K562 (cell line): ENCODE results near the gene PAFAH2. TPM values are rescaled to one million over a fixed set of nuclear protein-coding genes. Genes with fewer than 3 reads are reported as not detected.
A peak's percentile ranks its signal among the peaks of the same experiment; 100 is the strongest.

Experiments used
- ATAC-seq: fragments of 200-7000 bp; cut with Tn5 transposase; 3 replicates; pipeline ENCODE4 v1.9.1; 2020; ENCODE audit warnings: moderate library complexity
- BruUV-seq: library from RNA; stranded (reverse); fragments of 400-500 nt; replicated peaks from 2 replicates; lab custom pipeline; 2021; lab: Mats Ljungman, UMichigan
- CTCF ChIA-PET: fragments of 300-600 bp; formaldehyde crosslinking; extraction: SDS; loops from one replicate; lab custom pipeline; 2021; ENCODE audit warnings: low intra/inter-chr PET ratio; lab: Yijun Ruan, JAX
- POLR2A ChIA-PET: fragments of 300-600, 350-650 bp; sonication (Branson Sonifier 250); formaldehyde crosslinking; extraction: SDS; loops from one replicate; lab custom pipeline; 2021; ENCODE audit warnings: antibody characterized with exemption, inconsistent platforms; lab: Yijun Ruan, JAX
- DNase-seq, 4 experiments: peaks; one replicate each; pipeline versions ENCODE4 v3.0.0 to v3.0.0-alpha.2; 2011 to 2018; ENCODE audit warnings: low spot score in 3 of 4, mixed read lengths in 3 of 4; ENCODE audit errors: extremely low read depth in 1 of 4
- FAIRE-seq: peaks from 2 replicates; lab custom pipeline; 2011; peaks lifted over from hg19 to GRCh38; lab: Jason Lieb, UNC
- H2AFZ ChIP-seq: 2 replicates; pipeline ENCODE4 v1.6.0; 2011; ENCODE audit warnings: low read depth, low read length, control low read depth, inconsistent platforms
- H3K27ac ChIP-seq: fragments of 200-600 bp; 3 replicates; pipeline ENCODE4 v1.8.0; 2011; ENCODE audit warnings: low read depth, mild to moderate bottlenecking, control low read depth, inconsistent platforms, low read length, moderate library complexity, mixed read lengths; ENCODE audit errors: extremely low read depth
- H3K27me3 ChIP-seq, 2 experiments: fragments of 300-600 bp in 1 of 2; 2 replicates in 1 of 2; 3 replicates in 1 of 2; pipeline versions ENCODE4 v1.6.0 to v1.8.0; 2011; ENCODE audit warnings: inconsistent platforms in 2 of 2, low read length in 2 of 2, mild to moderate bottlenecking in 1 of 2, mixed read lengths in 1 of 2, moderate library complexity in 1 of 2; ENCODE audit not compliant: control insufficient read depth in 2 of 2, insufficient read depth in 2 of 2
- H3K36me3 ChIP-seq: fragments of 300-600 bp; 3 replicates; pipeline ENCODE4 v1.8.0; 2011; ENCODE audit warnings: mild to moderate bottlenecking, low read length, inconsistent platforms; ENCODE audit not compliant: control insufficient read depth, insufficient read depth
- H3K4me1 ChIP-seq, 2 experiments: fragments of 200-600 bp in 1 of 2; replicated peaks in 1 of 2; 2 replicates in 1 of 2; 3 replicates in 1 of 2; pipeline versions ENCODE4 v1.5.1 to v1.8.0; 2011; ENCODE audit warnings: inconsistent platforms in 2 of 2, low read length in 2 of 2, mild to moderate bottlenecking in 1 of 2, mixed read lengths in 1 of 2, moderate library complexity in 1 of 2; ENCODE audit not compliant: control insufficient read depth in 2 of 2, insufficient read depth in 2 of 2
- H3K4me2 ChIP-seq: 2 replicates; pipeline ENCODE4 v1.6.1; 2011; ENCODE audit warnings: low read length, control low read depth, inconsistent platforms, mixed read lengths; ENCODE audit not compliant: insufficient read depth
- H3K4me3 ChIP-seq: fragments of 200-600 bp; sonication (generic), shearing (Covaris generic); 2 replicates; pipeline ENCODE4 v1.5.1; 2016; ENCODE audit warnings: control low read depth, inconsistent platforms
- H3K79me2 ChIP-seq: fragments of 200-600 bp; 3 replicates; pipeline ENCODE4 v1.8.0; 2011; ENCODE audit warnings: low read length, inconsistent platforms; ENCODE audit not compliant: control insufficient read depth, insufficient read depth
- H3K9ac ChIP-seq, 2 experiments: 2 replicates each; pipeline versions ENCODE4 v1.6.0 to v1.6.1; 2011; ENCODE audit warnings: low read depth in 2 of 2, low read length in 2 of 2, control low read depth in 1 of 2, inconsistent platforms in 1 of 2, mild to moderate bottlenecking in 1 of 2, mixed read lengths in 1 of 2; ENCODE audit not compliant: insufficient read depth in 1 of 2
- H3K9me1 ChIP-seq: one replicate; pipeline ENCODE4 v1.6.0; 2011; ENCODE audit warnings: inconsistent platforms, mild to moderate bottlenecking, low read length, moderate library complexity; ENCODE audit not compliant: control insufficient read depth, insufficient read depth
- H3K9me3 ChIP-seq: replicated peaks from 2 replicates; pipeline ENCODE4 v1.5.1; 2011; ENCODE audit warnings: low read depth, low read length, inconsistent platforms; ENCODE audit not compliant: control insufficient read depth, insufficient read depth
- H4K20me1 ChIP-seq: replicated peaks from 2 replicates; pipeline ENCODE4 v1.6.1; 2011; ENCODE audit warnings: low read length, inconsistent platforms, mixed read lengths; ENCODE audit not compliant: control insufficient read depth, insufficient read depth
- CEBPG ChIP-seq, 3 experiments: fragments of 200-800 bp in 1 of 3; sonication (Bioruptor generic) in 1 of 3; sonication (generic) in 1 of 3; formaldehyde crosslinking in 1 of 3; IDR thresholded peaks in 2 of 3; conservative IDR thresholded peaks in 1 of 3; 2 replicates each; pipeline versions ENCODE4 v1.6.1 to v1.8.0; 2016 to 2022; ENCODE audit warnings: missing compliant biosample characterization in 2 of 3, missing genetic modification characterization in 2 of 3, mild to moderate bottlenecking in 1 of 3, missing genetic modification reagents in 1 of 3
- FOXJ2 ChIP-seq: fragments of 200-800 bp; sonication (Bioruptor generic); IDR thresholded peaks from 2 replicates; pipeline ENCODE4 v1.6.1; 2016; ENCODE audit warnings: missing genetic modification characterization, missing compliant biosample characterization
- FOXK2 ChIP-seq, 2 experiments: fragments of 450-650 bp; IDR thresholded peaks in 1 of 2; conservative IDR thresholded peaks in 1 of 2; 2 replicates each; pipeline ENCODE4 v1.6.1; 2016; ENCODE audit warnings: low read depth in 2 of 2, mild to moderate bottlenecking in 1 of 2
- NFYB ChIP-seq: IDR thresholded peaks from 2 replicates; pipeline ENCODE4 v1.6.1; 2011; ENCODE audit warnings: mild to moderate bottlenecking, moderate library complexity; ENCODE audit not compliant: insufficient read length; ENCODE audit errors: extremely low read depth
- RFX1 ChIP-seq: fragments of 450-650 bp; IDR thresholded peaks from 2 replicates; pipeline ENCODE4 v1.6.1; 2016; ENCODE audit warnings: mild to moderate bottlenecking, moderate library complexity
- SMARCA4 ChIP-seq: fragments of 450-650 bp; IDR thresholded peaks from 2 replicates; pipeline ENCODE4 v1.6.1; 2016
- ZC3H11A ChIP-seq: IDR thresholded peaks from 2 replicates; pipeline ENCODE4 v1.6.1; 2012; ENCODE audit warnings: low read depth, low read length, improper control_type of control experiment
- ZEB2 ChIP-seq: fragments of 450-650 bp; IDR thresholded peaks from 2 replicates; pipeline ENCODE4 v1.6.1; 2016
- WGBS: fragments of 100-300 bp; shearing (Covaris generic); methylation state at CpG from one replicate; pipeline ENCODE4 v1.1.6; 2016; ENCODE audit warnings: low coverage, mixed read lengths; ENCODE audit not compliant: insufficient coverage; ENCODE audit errors: missing lambda C conversion rate; 5-methylcytosine and 5-hydroxymethylcytosine counted together
- in situ Hi-C: fragments of 300-500 bp; cut with MboI; formaldehyde crosslinking; loops from 4 replicates; pipeline ENCODE4 v1.15.0; 2018; ENCODE audit warnings: inconsistent platforms, mixed read lengths
- intact Hi-C: fragments of 100-400 bp; cut with micrococcal nuclease; formaldehyde crosslinking; loops from 2 replicates; pipeline ENCODE4 v1.14.2; 2022
- polyA plus RNA-seq, 8 experiments: library from polyadenylated mRNA; depleted of rRNA in 4 of 8; stranded (reverse) in 5 of 8; unstranded in 3 of 8; fragments of >200 nt; fragmentation: Nextera tagmentation in 2 of 8; fragmentation: Illumina TruSeq in 1 of 8; extraction: Ambion mirVana in 2 of 8; extraction: Trizol in 1 of 8; gene quantifications; 2 replicates each; pipeline versions ENCODE4 v1.2.1 to v1.2.3, GENCODE V29; 2011 to 2014; ENCODE audit warnings: inconsistent platforms in 1 of 8, missing spikeins in 1 of 8
- total RNA-seq, 7 experiments: library from RNA; depleted of rRNA in 6 of 7; stranded (reverse); fragments of >200 nt in 6 of 7; fragmentation: Illumina TruSeq in 2 of 7; extraction: Trizol in 2 of 7; gene quantifications; 2 replicates each; pipeline versions ENCODE4 v1.2.1 to v1.2.3, GENCODE V29; 2011 to 2021; ENCODE audit warnings: low replicate concordance in 1 of 7
- TF ChIP-seq, protein P1 (sequence below), 2 experiments: fragments of 450-650 bp in 1 of 2; sonication (generic) in 1 of 2; formaldehyde crosslinking in 1 of 2; IDR thresholded peaks; 2 replicates each; pipeline versions ENCODE4 v1.7.1 to v1.9.0; 2016 to 2022; ENCODE audit warnings: inconsistent platforms in 1 of 2, mild to moderate bottlenecking in 1 of 2, missing genetic modification reagents in 1 of 2
- TF ChIP-seq, protein P2 (sequence below): fragments of 250-450 bp; sonication (Bioruptor Pico); IDR thresholded peaks from 2 replicates; pipeline ENCODE4 v1.5.0; 2021

Gene PAFAH2
- total and polyA plus RNA-seq, 9 of the 15 experiments (the other 6 are each of a cell fraction or from before 2014, with no cell fraction given) = 4.2 to 10.9 (median 6.8) TPM

GRCh38 chr1:25990702-25991395, 7.0 kb downstream of the PAFAH2 start:
- FAIRE-seq (no peak), DNase-seq (no peak), ATAC-seq (no peak; the same call in 2 of the 3 replicates)
- peak overlapping the region in 1 of 2 experiments; percentile 40; a peak in 1 of 4 replicates for H3K9ac ChIP-seq
- WGBS = 67% methylated on average over 15 of the region's 15 CpGs
- peaks cover 17 to 37% of the 10 kb centered on the region in 2 experiments for H3K4me1 ChIP-seq
- in situ Hi-C loops (no loop called here), intact Hi-C loops (loop anchor here (10.0 kb wide), 1 partner anchor 166 kb away; no protein-coding TSS in a partner anchor)
- H3K27ac ChIP-seq = no peak overlapping the region
- no peaks in the 10 kb centered on the region for H3K79me2 ChIP-seq
- H4K20me1 ChIP-seq = no peaks in the 10 kb centered on the region
- no TSS peak for BruUV-seq
- no peaks in the 10 kb centered on the region for H3K27me3 ChIP-seq
- POLR2A ChIA-PET = interaction anchor here (0.6 to 1.1 kb wide), 6 partner anchors 9 to 161 kb away, joined by 3 to 4 read pairs (median 3); no protein-coding TSS in a partner anchor
- peaks cover 15% of the 10 kb centered on the region; the same call in 2 of the 3 replicates for H3K36me3 ChIP-seq
- H3K9me1 ChIP-seq = no peaks in the 10 kb centered on the region
- H3K4me2 ChIP-seq = no peak overlapping the region
- no peak overlapping the region for H3K4me3 ChIP-seq
- CTCF ChIA-PET = interaction anchor here (0.5 kb wide), 1 partner anchor 199 kb away, joined by 3 read pairs; no protein-coding TSS in a partner anchor
- no peaks in the 10 kb centered on the region for H3K9me3 ChIP-seq
- no peak overlapping the region for H2AFZ ChIP-seq
- TF ChIP-seq ZC3H11A (no peak), SMARCA4 (no peak), RFX1 (no peak), ZEB2 (no peak), FOXJ2 (no peak), FOXK2 (conservative IDR thresholded peaks at IDR 0.05 in 1 of 2, IDR thresholded peaks at IDR 0.05 in 1 of 2; ENCODE audit: low read depth in 2 of 2) (no peak), NFYB (no peak), CEBPG (CRISPR knock-in tag; IDR thresholded peaks at IDR 0.05) (0 out of 2 replicates have a peak, but pooled peaks have one; percentile 18), CEBPG (tag; conservative IDR thresholded peaks at IDR 0.05 in 1 of 2, IDR thresholded peaks at IDR 0.05 in 1 of 2) (peak in 1 of 2 experiments; percentile 43; a peak in 1 of 4 replicates)
- TF ChIP-seq, protein P1, sequence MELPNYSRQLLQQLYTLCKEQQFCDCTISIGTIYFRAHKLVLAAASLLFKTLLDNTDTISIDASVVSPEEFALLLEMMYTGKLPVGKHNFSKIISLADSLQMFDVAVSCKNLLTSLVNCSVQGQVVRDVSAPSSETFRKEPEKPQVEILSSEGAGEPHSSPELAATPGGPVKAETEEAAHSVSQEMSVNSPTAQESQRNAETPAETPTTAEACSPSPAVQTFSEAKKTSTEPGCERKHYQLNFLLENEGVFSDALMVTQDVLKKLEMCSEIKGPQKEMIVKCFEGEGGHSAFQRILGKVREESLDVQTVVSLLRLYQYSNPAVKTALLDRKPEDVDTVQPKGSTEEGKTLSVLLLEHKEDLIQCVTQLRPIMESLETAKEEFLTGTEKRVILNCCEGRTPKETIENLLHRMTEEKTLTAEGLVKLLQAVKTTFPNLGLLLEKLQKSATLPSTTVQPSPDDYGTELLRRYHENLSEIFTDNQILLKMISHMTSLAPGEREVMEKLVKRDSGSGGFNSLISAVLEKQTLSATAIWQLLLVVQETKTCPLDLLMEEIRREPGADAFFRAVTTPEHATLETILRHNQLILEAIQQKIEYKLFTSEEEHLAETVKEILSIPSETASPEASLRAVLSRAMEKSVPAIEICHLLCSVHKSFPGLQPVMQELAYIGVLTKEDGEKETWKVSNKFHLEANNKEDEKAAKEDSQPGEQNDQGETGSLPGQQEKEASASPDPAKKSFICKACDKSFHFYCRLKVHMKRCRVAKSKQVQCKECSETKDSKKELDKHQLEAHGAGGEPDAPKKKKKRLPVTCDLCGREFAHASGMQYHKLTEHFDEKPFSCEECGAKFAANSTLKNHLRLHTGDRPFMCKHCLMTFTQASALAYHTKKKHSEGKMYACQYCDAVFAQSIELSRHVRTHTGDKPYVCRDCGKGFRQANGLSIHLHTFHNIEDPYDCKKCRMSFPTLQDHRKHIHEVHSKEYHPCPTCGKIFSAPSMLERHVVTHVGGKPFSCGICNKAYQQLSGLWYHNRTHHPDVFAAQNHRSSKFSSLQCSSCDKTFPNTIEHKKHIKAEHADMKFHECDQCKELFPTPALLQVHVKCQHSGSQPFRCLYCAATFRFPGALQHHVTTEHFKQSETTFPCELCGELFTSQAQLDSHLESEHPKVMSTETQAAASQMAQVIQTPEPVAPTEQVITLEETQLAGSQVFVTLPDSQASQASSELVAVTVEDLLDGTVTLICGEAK (IDR thresholded peaks at IDR 0.05) = no peak
- TF ChIP-seq, protein P1 (CRISPR knock-in tag; IDR thresholded peaks at IDR 0.05) = 0 out of 2 replicates have a peak, but pooled peaks have one; percentile 23
- TF ChIP-seq, protein P2, sequence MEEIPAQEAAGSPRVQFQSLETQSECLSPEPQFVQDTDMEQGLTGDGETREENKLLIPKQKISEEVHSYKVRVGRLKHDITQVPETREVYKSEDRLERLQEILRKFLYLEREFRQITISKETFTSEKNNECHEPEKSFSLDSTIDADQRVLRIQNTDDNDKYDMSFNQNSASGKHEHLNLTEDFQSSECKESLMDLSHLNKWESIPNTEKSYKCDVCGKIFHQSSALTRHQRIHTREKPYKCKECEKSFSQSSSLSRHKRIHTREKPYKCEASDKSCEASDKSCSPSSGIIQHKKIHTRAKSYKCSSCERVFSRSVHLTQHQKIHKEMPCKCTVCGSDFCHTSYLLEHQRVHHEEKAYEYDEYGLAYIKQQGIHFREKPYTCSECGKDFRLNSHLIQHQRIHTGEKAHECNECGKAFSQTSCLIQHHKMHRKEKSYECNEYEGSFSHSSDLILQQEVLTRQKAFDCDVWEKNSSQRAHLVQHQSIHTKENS (CRISPR knock-in tag) = no peak
